ENCODE results near the gene GFRA4.

GFRA4 gene

DNA sequence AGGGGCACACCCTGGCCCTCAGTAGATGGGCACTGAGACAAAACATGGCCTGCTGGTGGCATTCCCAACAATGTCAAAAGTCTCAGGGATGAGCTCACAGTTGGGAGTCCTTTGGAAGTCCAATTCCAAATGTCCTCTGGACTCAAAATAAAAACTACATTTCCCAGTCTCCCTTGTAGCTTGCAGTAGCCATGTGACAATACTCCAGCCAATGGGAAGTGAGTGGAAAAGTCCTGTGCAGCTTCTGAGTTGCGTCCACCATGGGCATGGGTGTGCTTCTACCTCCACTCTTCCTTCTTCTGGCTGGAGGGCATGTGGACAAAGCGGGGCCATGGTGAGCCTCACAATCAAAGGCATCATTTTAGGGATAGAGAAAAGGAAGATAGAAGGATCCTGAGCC lies 24.5 kb upstream of the GFRA4 start:
- Histone ChIP-seq H3K79me2 (ENCODE audit: insufficient read depth, low read length) (no peaks in the 10 kb centered on the region), H3K27me3 (ENCODE audit: insufficient read depth, low read length, poor library complexity, severe bottlenecking) (no peaks in the 10 kb centered on the region), H3K4me1 (ENCODE audit: insufficient read depth, low read length, poor library complexity, severe bottlenecking) (no peaks in the 10 kb centered on the region), H3K9ac (ENCODE audit: low read depth, low read length, poor library complexity, severe bottlenecking) (no peak overlapping the region), H3K36me3 (ENCODE audit: insufficient read depth, low read length) (no peaks in the 10 kb centered on the region), H3K9me3 (ENCODE audit: insufficient read depth, low read depth, low read length) (no peaks in the 10 kb centered on the region), H3F3A (ENCODE audit: low read depth) (no peaks in the 10 kb centered on the region), H3K4me3 (ENCODE audit: low read length, poor library complexity, severe bottlenecking) (no peak overlapping the region), H3K4me2 (ENCODE audit: low read depth, low read length, poor library complexity, severe bottlenecking) (no peak overlapping the region), H2AFZ (ENCODE audit: low read length) (no peak overlapping the region), H4K20me1 (ENCODE audit: insufficient read depth, low read length, poor library complexity, severe bottlenecking) (no peaks in the 10 kb centered on the region), H3K9me2 (replicated peaks; ENCODE audit: low read depth, low read length) (no peaks in the 10 kb centered on the region)
- TF ChIP-seq, protein P1, sequence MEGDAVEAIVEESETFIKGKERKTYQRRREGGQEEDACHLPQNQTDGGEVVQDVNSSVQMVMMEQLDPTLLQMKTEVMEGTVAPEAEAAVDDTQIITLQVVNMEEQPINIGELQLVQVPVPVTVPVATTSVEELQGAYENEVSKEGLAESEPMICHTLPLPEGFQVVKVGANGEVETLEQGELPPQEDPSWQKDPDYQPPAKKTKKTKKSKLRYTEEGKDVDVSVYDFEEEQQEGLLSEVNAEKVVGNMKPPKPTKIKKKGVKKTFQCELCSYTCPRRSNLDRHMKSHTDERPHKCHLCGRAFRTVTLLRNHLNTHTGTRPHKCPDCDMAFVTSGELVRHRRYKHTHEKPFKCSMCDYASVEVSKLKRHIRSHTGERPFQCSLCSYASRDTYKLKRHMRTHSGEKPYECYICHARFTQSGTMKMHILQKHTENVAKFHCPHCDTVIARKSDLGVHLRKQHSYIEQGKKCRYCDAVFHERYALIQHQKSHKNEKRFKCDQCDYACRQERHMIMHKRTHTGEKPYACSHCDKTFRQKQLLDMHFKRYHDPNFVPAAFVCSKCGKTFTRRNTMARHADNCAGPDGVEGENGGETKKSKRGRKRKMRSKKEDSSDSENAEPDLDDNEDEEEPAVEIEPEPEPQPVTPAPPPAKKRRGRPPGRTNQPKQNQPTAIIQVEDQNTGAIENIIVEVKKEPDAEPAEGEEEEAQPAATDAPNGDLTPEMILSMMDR (conservative IDR thresholded peaks at IDR 0.05; ENCODE audit: low read length) = no peak
- TF ChIP-seq EZH2phosphoT487 (IDR thresholded peaks at IDR 0.05; ENCODE audit: borderline replicate concordance) = no peak

DNA sequence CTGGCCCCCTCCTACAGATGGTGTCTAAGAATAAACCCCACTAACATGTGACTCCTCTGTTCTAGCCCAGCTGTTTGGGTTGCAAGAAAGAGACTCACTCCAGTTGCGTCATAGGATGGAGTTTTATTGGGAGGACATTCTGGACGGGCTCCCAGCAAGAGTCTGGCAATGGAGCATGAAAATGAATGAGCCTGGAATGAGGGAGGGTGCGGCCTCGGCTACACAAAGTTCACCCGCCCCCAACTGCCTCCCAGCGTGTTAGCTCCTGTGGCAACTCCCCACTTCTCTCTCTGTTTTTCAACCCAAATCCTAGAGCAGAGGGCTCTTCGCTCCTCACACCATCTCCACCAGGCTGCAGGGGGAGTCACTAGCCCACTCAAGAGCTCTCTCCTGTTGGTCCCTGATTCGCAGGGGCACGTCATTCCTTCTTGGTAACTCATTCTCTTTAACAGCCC lies 23.7 kb upstream of the GFRA4 start:
- Histone ChIP-seq H3K4me2 (ENCODE audit: low read depth, low read length, poor library complexity, severe bottlenecking) (no peak overlapping the region), H4K20me1 (ENCODE audit: insufficient read depth, low read length, poor library complexity, severe bottlenecking) (no peaks in the 10 kb centered on the region), H3K27me3 (ENCODE audit: insufficient read depth, low read length, poor library complexity, severe bottlenecking) (no peaks in the 10 kb centered on the region), H3K79me2 (ENCODE audit: insufficient read depth, low read length) (no peaks in the 10 kb centered on the region), H3K4me1 (ENCODE audit: insufficient read depth, low read length, poor library complexity, severe bottlenecking) (no peaks in the 10 kb centered on the region), H3K4me3 (ENCODE audit: low read length, poor library complexity, severe bottlenecking) (no peak overlapping the region), H3F3A (ENCODE audit: low read depth) (no peaks in the 10 kb centered on the region), H3K9me3 (ENCODE audit: insufficient read depth, low read depth, low read length) (no peaks in the 10 kb centered on the region), H3K9ac (ENCODE audit: low read depth, low read length, poor library complexity, severe bottlenecking) (no peak overlapping the region), H2AFZ (ENCODE audit: low read length) (no peak overlapping the region), H3K9me2 (replicated peaks; ENCODE audit: low read depth, low read length) (no peaks in the 10 kb centered on the region), H3K36me3 (ENCODE audit: insufficient read depth, low read length) (no peaks in the 10 kb centered on the region)
- TF ChIP-seq, protein P1 (conservative IDR thresholded peaks at IDR 0.05; ENCODE audit: low read length) = no peak
- no peak for TF ChIP-seq EZH2phosphoT487 (IDR thresholded peaks at IDR 0.05; ENCODE audit: borderline replicate concordance)

- Histone ChIP-seq H3K9me2 (replicated peaks; ENCODE audit: low read depth, low read length) (no peaks in the 10 kb centered on the region), H3F3A (ENCODE audit: low read depth) (no peaks in the 10 kb centered on the region), H3K4me3 (ENCODE audit: low read length, poor library complexity, severe bottlenecking) (no peak overlapping the region), H3K9me3 (ENCODE audit: insufficient read depth, low read depth, low read length) (no peaks in the 10 kb centered on the region), H3K4me1 (ENCODE audit: insufficient read depth, low read length, poor library complexity, severe bottlenecking) (no peaks in the 10 kb centered on the region), H3K27me3 (ENCODE audit: insufficient read depth, low read length, poor library complexity, severe bottlenecking) (no peaks in the 10 kb centered on the region), H3K9ac (ENCODE audit: low read depth, low read length, poor library complexity, severe bottlenecking) (no peak overlapping the region), H3K36me3 (ENCODE audit: insufficient read depth, low read length) (no peaks in the 10 kb centered on the region), H2AFZ (ENCODE audit: low read length) (no peak overlapping the region), H3K4me2 (ENCODE audit: low read depth, low read length, poor library complexity, severe bottlenecking) (no peak overlapping the region), H4K20me1 (ENCODE audit: insufficient read depth, low read length, poor library complexity, severe bottlenecking) (no peaks in the 10 kb centered on the region), H3K79me2 (ENCODE audit: insufficient read depth, low read length) (no peaks in the 10 kb centered on the region)
- no peak for TF ChIP-seq EZH2phosphoT487 (IDR thresholded peaks at IDR 0.05; ENCODE audit: borderline replicate concordance)
- TF ChIP-seq, protein P1 (conservative IDR thresholded peaks at IDR 0.05; ENCODE audit: low read length) = no peak
Measured at GRCh38 chr20:3686421-3686820, 23.2 kb upstream of the GFRA4 start.

All from Loucy (cell line).